Loucy (cell line): Measurements from ENCODE around the gene BBLN.

Experiments
- CTCF ChIP-seq: fragments of 200-600 bp; sonication (generic); conservative IDR thresholded peaks from 2 replicates; pipeline ENCODE4 v1.5.1; 2014; ENCODE audit warnings: mild to moderate bottlenecking, antibody characterized with exemption, low read length
- EZH2phosphoT487 ChIP-seq: fragments of 200-600 bp; IDR thresholded peaks from 2 replicates; pipeline ENCODE4 v1.6.1; 2018; ENCODE audit warnings: antibody characterized with exemption, mild to moderate bottlenecking, moderate library complexity, borderline replicate concordance

- TF ChIP-seq CTCF (no peak), EZH2phosphoT487 (no peak)
Measured at GRCh38 chr9:128153060-128153946, 6.8 kb upstream of the BBLN start.
